GM21367 (cell line): ENCODE data around the gene ARFGAP1.
"Not testable (repeated sequence)": the region's sequence is repeated elsewhere in the genome, so short reads cannot be mapped to it uniquely, and the experiment has no call there.

Source experiments
- ATAC-seq: cut with Tn5 transposase; IDR thresholded peaks from one replicate; pipeline ENCODE4 v1.9.1; 2021; ENCODE audit not compliant: unreplicated experiment

ARFGAP1 gene

DNA sequence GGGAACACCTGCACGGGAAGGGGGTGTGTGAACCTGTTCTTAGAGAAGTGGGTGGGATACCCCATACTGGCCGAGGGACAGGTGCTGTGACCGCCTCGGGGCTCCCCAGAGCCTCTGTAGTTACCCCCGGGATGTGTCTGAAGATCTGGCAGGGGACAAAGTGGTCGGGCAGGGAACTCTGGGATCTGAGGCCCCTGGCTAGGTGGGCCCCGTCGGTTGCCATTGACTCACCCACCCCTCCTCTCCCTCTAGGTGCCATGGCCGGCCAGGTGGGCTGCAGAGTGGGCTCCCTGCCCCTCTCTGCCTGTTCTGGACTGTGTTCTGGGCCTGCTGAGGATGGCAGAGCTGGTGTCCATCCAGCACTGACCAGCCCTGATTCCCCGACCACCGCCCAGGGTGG, 32.6 kb upstream of the ARFGAP1 start:
- no peak for ATAC-seq

DNA sequence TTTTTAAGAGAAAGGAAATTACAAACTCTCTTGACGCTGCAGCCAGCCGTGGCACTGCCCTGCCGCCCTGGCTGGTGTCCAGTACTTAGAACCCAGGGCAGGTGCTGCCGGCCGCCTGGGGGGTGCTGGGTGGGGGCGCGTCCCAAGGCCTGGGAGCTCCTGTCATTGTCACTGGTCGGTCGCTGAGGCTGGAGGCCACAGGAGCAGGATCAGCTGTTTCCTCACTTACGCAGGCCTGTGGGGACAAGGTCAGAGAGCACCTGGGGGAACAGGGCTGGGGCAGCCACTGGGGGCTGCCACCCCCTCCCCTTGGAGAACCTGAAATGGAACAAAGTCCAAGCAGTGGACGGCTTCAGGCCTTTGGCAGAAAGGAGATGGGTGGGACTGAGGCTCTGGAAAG, 31.3 kb upstream of the ARFGAP1 start:
- ATAC-seq: no peak

DNA sequence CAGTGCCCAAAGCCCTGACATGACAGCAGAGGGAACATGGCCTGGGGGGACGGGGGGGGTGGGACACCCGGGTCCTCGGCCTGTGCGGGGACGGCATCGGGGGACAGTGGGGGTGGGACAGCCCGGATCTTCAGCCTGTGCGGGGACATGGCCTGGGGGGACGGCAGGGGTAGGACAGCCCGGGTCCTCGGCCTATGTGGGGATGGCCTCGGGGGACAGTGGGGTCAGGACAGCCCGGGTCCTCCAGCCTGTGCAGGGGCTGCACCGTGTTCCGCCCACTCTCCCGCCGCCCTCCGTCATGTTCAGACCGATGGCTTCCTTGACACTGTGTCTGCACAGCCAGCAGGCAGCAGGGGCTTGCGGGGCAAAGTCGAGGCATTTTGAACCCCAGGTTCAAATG, 29.9 kb upstream of the ARFGAP1 start:
- ATAC-seq: no peak

DNA sequence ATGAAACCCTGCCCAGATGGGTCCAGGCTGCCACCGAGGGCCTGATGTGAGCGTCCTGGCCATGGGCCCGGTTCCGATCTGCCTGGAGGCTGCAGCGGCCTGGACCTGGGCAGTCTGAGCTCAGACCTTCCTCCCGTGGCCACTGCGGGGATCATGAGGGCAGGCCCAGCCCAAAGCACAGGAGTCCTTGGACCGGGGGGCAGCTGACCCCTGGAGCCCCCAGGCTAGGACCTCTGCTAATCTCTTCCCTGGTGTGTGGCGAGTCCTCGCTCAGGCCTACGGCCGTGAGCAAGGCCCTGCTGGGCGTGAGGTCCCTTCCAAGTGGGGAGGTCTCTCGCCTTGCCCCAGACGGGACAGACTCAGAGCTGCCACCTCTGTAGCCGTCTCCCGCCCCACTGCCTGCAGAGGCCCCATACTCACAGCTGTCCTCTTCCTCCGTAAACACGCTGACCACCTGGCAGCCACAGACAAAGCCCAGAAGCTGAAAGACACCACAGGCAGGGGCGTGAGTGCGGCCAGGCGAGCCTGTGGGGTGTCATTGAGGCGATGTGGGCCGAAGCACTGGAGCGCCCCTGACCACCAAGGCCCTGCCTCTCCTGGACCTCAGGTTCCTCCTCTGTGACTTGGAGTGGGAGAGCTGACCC, 28.9 kb upstream of the ARFGAP1 start:
- ATAC-seq: no peak

DNA sequence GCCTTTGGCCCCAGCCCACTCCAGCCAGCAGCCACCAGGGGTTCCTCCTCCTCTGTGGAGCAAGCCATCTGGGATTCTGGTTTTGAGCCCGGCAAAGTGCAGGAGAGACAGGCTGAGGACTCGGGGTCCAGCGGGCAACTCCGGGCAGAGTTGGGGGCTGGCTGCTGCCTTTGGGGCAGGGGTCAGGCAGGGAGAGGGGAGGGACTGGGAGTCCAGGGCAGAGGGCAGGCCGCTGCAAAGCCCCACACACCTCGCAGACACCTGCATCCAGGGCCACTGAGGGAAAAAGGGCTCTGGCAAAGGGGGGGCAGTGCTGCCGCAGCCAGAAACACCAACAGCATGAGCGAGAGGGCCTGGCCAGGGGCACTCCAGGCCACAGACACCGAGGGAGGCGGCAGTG, 28.1 kb upstream of the ARFGAP1 start:
- no peak for ATAC-seq

DNA sequence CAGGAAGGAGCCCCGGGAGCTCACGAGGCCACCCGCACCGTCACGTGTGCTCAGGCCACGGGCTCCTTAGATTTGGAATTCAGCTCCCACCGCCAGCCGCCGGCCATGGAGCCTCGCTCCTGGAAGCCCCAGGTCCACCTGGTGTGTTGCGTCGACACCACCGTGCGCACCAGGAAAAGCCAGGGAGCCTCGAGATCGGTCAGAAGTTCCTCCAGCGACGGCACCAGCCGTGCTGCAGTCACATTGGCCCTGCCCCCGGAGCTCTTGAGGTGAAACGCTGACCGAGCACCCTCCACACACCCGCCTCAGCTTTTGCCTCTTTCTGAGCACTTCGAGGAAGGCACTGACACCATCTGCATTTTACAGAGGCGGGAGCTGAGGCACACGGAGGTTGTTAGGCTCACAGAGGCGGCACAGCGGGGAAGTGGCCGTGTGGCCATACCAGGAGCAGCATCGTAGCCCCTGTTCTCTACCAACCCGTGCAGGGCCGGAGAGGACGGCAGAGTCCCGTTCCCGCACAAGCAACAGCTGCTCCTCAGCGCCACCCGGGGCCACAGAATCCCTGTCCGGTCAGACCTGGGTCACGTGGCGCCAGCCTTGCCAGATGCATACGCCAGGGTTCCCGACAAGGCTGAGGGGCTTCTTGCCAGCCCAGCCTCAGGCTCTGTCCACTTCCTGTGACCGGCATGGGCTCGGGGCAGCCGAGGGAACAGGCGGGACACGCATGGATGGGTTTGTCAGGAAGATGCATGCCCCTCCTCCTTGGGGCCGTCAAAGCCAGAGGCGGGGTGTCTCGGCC, 25.9 kb upstream of the ARFGAP1 start:
- ATAC-seq: no peak

DNA sequence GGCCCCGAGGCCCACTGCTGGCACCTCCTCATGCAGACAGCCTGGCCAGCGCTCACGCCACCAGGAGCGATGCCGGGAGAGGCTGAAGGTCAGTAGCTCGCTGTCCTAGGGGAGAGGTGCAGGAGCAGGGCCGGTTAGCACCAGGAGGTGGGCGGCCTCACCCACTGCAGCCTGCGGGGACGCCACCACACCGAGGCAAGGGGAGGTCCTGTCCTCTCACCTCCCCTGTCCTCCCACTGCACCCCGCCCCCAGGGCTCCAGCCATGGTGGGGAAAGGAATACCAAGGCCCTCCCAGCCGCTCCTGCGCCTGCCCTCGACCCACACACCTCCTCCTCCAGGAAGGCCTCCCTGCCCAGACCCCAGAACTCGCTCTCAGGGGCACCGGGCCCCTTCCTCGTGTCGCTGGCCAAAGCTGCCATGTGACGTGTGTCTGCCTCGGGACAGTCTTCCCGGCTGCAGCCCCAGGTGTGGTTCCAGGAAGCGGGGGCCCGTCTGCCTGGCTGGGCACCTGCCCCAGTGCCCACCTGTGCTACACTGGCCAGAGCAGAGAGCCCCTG, 24.9 kb upstream of the ARFGAP1 start:
- no peak for ATAC-seq

DNA sequence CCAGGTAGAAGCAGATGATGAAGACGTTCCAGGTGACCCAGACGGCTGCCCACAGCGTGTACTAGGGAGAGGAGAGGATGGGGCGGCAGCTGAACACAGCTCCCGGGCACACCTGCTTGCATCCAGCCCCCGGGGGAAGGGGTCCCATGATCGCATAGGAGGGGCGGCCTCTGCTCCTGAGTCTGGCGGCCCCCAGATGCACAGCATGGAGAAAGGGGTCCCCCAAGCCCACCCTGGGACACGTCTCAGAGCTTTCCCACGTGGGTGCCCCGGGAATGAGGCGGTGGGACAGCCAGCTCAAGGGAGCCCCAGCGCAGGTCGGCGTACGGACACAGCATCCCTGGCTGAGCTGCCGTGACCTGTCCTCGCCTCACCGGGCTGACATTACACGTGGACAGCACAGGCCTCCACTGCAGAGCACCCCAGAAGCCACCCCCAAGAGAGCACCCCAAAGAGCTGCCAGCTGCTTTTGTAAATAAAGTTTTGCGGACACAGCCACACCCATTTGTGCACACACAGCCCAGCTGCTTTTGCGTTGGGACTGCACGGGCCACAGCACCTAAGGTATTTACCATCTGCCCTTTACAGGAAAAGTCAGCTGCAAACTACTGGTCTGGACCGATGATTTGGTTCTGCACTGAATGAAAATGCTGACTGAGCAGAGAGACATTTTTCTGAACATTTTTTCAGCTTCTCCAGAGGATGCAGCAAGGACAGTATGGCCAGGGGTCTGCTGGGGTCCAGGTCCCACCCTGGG, 23.6 kb upstream of the ARFGAP1 start:
- no peak for ATAC-seq

DNA sequence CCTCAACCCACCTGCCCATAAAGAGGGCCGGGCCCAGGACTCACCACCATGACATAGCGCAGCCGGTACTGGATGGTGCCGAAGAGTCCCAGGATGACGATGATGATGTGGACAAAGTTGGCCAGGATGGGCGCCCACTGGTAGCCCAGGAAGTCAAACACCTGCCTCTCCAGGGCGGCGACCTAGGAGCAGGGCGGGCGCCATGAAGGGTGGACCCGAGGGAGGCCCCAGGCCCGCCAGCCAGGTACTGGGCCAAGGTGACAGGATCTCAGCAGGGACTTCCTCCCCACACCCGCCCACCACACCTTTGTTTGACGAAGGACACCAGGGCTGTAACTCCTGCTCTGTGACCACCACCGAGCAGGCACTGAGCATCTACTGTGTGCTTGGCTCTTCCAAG, 22.7 kb upstream of the ARFGAP1 start:
- no peak for ATAC-seq

DNA sequence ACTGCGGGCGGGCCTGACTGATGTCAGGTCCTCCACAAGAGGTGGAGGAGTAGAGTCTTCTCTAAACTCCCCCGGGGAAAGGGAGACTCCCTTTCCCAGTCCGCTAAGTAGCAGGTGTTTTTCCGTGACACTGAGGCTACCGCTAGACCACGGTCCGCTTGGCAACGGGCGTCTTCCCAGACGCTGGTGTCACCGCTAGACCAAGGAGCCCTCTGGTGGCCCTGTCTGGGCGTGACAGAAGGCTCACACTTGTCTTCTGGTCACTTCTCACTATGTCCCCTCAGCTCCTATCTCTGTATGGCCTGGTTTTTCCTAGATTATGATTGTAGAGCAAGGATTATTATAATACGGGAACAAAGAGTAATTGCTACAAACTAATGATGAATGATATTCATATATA, 21.3 kb upstream of the ARFGAP1 start:
- ATAC-seq: not testable (repeated sequence)

DNA sequence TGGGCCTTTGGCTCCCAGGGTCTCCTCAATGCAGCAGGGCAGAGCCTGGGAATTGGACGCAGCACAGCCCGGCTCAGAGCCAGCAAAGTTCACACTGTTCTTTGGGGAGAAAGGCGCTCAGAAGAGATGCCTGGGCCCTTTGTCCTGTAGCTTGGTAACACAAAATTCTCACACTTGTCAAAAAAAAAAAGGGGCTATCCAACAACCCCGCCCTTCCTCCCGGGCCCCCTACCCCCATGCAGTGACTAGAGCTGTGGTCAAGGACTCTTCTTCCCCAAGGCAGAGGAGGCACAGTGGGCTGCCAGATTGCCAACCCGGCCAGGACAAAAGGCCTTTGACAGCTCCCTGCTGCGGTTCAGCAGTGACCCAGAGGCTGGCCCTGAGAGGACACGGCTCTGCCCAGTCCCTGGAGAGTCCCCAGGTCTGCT, 20.3 kb upstream of the ARFGAP1 start:
- ATAC-seq: no peak

DNA sequence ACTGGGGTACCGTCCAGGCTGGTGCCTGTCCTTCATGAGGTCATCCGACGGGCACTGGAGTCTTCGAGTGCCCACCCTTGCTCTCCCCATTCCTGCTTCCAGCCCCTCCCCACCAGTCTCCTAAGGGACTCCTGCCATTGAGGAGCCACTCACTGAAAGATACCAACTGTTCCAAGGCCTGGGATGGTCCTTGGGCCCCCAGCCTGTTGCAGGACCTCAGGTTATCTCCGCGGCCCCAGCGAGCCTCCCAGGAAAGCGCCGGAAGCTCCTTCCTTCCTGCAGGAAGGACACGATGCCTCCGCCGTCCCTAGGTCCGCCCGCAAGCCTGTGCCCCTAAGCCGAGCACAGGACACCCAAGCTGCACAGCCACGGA, 19.6 kb upstream of the ARFGAP1 start:
- no peak for ATAC-seq

DNA sequence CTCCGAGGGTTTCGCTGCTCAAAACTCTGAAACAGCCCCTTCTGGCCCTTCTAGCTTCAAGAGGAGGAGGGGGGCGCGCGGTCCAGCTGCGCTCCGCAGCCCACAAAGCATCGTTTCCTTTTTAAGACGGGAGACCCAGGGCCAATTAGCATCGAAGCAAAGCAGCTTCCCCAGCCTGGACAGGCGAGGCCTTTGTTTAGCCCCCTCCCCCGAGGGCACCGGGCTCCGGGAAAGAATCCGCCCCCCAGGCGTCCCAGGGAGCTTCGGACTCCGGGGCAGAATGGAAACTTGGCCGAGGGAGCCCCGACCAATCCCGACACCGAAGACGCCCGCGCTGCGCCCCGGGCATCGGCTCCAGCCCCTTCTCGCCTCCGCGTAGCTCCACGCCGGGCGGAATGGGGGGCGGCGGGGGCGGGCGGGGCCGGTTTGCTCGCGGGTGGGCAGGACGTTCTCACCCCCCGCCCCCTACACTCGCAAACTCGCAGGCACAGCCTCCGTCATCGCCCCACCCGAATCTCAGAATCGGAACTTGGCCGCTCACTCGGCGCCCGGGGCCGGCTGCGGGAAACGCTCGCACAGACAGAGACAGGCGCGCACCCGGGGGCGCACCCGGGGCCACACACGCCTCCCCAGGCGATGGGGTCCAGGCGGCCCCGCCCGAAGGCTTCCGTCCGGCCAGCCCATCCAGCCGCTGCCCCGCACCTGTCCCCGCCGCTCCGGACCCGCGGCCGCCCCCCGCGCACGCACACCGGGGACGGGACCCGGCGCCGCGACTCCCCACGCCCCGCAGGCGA, 19.0 kb upstream of the ARFGAP1 start:
- no peak for ATAC-seq

DNA sequence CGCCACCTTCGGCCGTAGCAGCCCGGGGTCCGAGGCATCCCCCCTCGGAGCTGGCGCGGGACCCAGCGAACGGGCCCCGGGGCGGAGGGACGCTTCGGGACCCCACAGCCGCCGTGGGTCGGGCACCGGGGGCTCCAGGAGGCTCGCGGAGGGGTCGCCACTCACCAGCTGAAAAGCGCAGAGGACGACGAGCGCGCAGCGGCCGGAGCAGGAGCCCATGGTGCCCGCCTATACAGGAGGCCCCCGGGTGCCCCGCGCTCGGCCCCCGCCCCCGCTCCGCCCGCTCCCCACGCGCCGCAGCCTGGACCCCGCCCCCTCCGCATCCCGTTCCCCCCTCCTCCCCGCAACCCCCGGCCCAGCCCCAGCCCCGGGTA, 18.4 kb upstream of the ARFGAP1 start, which contains the start of gene NKAIN4:
TSS of gene NKAIN4 (minus strand) at position 232 of the 374 bp plus-strand sequence. CDS start at position 219, 13 bp downstream.
- no peak for ATAC-seq

DNA sequence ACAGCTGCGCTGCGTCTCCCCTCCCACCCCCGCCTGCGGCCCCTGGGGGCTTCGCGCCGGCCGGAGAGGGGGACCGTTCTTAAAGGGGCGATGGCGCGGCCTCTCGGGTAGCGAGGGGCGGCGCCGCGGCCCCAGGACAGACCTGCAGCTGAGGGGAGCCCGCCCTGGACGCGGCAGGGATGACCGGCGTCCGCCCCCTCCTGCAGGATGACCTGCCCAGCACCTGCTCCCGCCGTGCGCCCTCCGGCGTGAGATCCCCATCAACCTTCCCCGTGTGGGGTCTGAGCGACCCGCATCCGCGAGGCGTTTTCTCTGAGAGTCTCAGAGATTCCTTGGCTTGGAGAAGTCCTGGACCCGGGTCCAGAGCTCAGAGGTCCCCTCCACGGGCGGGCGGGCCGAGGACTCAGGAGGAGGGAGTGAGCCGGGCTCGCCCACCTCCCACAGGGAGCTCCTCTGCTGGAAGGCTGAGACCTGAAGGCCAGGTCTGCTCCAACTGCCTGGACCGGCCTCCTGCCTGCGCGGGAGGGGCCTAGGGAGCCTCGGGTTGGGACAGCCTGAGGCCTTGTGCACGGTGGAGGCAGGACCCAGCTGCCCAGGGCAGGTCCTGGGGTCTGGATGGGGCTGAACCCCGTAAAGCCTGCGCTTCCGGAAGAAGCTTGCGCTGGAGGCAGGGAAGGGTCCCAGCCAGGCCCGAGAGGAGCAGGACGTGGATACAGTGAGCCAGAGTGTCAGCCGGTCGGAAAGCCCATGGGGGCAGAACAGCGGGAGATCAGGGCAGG, 17.8 kb upstream of the ARFGAP1 start:
- no peak for ATAC-seq

DNA sequence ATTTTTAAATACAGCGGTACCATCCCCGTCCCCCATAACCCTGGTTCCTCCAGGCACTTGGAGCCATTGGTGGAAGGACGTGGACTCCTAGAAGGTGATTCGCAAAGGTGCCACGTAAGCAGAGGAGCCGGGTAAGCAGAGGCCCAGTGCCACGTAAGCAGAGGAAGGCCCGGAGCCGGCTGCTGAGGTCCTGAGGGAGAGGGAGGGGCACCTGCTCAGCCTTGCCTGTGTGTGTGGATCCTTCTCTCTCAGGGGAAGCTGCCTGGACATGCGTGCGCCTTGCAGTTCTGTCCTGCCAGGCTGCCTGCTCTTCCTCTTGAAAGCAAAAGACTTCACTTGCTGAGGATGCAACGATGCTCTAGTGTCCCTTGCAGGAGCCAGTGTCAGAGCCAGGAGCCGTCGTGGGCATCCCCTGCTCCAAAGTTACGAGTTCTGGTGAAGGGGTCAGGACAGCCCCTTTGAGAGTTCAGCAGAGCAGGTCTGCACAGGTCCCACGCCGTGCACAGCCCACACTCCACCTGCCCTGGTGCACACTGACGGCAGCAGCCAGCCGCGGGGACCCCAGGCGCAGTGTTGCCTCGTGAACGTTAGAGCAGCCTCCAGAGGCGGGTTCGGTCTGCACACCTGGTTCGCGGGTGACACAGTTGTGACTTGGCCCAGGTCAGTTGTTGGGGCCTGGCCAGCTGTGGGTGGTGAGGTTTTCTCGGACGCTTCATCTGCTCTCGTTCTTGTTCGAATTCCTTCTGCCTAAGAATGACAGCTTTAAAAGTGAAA, 16.5 kb upstream of the ARFGAP1 start:
- no peak for ATAC-seq

DNA sequence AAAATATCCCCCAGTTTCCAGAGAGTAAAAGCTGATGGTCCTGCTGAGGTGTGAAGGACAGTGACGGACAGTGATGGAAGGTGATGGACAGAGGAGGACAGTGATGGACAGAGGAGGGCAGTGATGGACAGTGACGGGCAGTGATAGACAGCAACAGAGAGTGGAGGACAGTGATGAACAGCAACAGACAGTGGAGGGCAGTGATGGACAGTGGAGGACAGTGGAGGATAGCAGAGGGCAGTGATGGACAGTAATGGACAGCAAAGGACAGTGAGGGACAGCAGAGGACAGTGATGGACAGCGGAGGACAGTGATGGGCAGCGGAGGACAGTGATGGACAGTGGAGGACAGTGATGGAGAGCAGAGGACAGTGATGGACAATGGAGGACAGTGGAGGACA, 15.7 kb upstream of the ARFGAP1 start:
- no peak for ATAC-seq

DNA sequence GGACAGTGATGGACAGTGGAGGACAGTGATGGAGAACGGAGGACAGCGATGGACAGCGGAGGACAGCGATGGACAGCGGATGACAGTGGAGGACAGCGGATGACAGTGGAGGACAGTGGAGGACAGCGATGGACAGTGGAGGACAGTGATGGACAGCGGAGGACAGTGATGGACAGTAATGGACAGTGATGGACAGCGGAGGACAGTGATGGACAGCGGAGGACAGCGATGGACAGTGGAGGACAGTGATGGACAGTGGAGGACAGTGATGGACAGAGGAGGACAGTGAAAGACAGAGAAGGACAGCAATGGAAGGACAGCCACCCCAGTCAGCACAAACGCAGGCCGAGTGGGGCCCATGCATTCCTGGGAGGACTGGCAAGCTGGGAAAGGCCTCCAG, 15.0 kb upstream of the ARFGAP1 start:
- no peak for ATAC-seq

DNA sequence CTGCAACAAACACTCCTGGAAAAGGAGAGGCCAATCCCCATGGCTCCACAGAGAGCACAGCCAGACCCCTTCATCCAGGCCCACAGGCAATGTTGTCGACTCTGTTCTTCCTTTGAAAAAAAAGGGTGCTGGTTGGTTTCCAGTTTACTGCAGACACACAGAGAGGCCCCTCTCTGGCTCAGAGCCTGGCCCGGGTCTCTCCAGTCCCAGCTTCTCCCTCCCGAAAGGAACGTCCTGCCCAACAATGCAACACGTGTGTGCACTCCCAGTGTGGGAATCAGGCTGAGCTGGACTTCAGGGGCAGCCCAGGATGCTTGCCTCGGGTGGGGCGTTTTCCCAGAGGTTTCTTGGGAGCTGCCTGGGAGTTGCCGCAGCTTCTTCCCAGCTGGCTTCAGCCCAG, 13.8 kb upstream of the ARFGAP1 start:
- no peak for ATAC-seq
